ENCODE data around the gene ZNF682. TPM values are rescaled to one million over a fixed set of nuclear protein-coding genes. Genes with fewer than 3 reads are reported as not detected.
A peak's percentile ranks its signal among the peaks of the same experiment; 100 is the strongest.

ZNF682 gene
- total and polyA plus RNA-seq, 2 of the 8 experiments (the other 6 are each of a cell fraction or from before 2014, with no cell fraction given): 4.3 to 27.5 TPM

GRCh38 chr19:20051841-20052768 is 12.8 kb upstream of the ZNF682 start (continued):
- peak; percentile 1 to 2; a peak in 2 of 4 replicates for TF ChIP-seq RAD21 (IDR thresholded peaks at IDR 0.05 in 1 of 2, conservative IDR thresholded peaks at IDR 0.05 in 1 of 2; ENCODE audit: low read depth in 2 of 2, low read length in 2 of 2)
- no peak for TF ChIP-seq ZNF274 (IDR thresholded peaks at IDR 0.05; ENCODE audit: borderline replicate concordance, extremely low read depth, low read length)
- TF ChIP-seq CEBPB (IDR thresholded peaks at IDR 0.05; ENCODE audit: low read depth, low read length): peak; percentile 93
- TF ChIP-seq CBX5 (IDR thresholded peaks at IDR 0.05; ENCODE audit: low read depth, low read length): no peak
- TF ChIP-seq YY1 (IDR thresholded peaks at IDR 0.05; ENCODE audit: low read depth, low read length): peak; percentile 66
- 0 out of 2 replicates have a peak, but pooled peaks have one; percentile 21 for TF ChIP-seq CHD2 (IDR thresholded peaks at IDR 0.05; ENCODE audit: low read length)
- TF ChIP-seq HDAC6 (IDR thresholded peaks at IDR 0.05; ENCODE audit: low read depth, low read length): no peak
- TF ChIP-seq SP2 (IDR thresholded peaks at IDR 0.05; ENCODE audit: low read length): no peak
- no peak for TF ChIP-seq KDM5A (IDR thresholded peaks at IDR 0.05; ENCODE audit: low read length)
- TF ChIP-seq SP4 (IDR thresholded peaks at IDR 0.05; ENCODE audit: low read length): no peak; the same call in 1 of the 2 replicates
- no peak for TF ChIP-seq SRF (IDR thresholded peaks at IDR 0.05; ENCODE audit: low read depth, low read length)
- TF ChIP-seq KDM4A (IDR thresholded peaks at IDR 0.05; ENCODE audit: low read depth, low read length, severe bottlenecking): peak; percentile 43
- no peak for TF ChIP-seq EP300 (IDR thresholded peaks at IDR 0.05; ENCODE audit: borderline replicate concordance in 1 of 2, low read depth in 2 of 2, low read length in 2 of 2)
- TF ChIP-seq BCL11A (IDR thresholded peaks at IDR 0.05; ENCODE audit: low read depth in 2 of 2, low read length in 2 of 2): no peak
- no peak for TF ChIP-seq FOSL1 (IDR thresholded peaks at IDR 0.05; ENCODE audit: insufficient read depth, low read depth, low read length)
